HG03575 (cell line): ENCODE results near the gene ZSCAN25.
"Not testable (repeated sequence)": the region's sequence is repeated elsewhere in the genome, so short reads cannot be mapped to it uniquely, and the experiment has no call there.

Source experiments
- ATAC-seq: cut with Tn5 transposase; IDR thresholded peaks from one replicate; pipeline ENCODE4 v1.9.1; 2021; ENCODE audit not compliant: unreplicated experiment, insufficient number of reproducible peaks, low FRiP score; ENCODE audit errors: extremely low read depth

The ZSCAN25 gene

DNA sequence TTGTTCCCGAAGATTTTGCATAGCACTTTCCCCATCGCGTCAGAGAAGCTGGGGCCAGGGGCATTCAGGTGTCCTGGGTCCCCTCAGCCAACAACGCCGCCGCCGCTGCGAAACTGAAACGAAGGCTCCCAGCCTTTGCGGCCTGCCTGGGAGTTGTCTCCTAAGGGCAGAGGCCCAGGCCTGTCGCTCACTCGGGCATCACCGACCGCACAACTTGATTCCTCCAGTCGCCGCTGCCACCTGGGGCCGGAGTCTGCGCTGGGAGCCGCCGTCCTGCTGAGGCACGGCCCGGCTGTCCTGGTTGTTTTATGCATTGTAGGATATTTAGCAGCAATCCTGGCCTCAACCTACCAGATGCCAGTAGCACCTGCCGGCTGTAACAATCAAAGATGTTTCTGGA lies 22.0 kb downstream of the ZSCAN25 start:
- ATAC-seq = no peak

- ATAC-seq = no peak
Measured at GRCh38 chr7:99639267-99639666, 22.5 kb downstream of the ZSCAN25 start.

GRCh38 chr7:99642027-99642426 lies 25.3 kb downstream of the ZSCAN25 start:
- no peak for ATAC-seq

DNA sequence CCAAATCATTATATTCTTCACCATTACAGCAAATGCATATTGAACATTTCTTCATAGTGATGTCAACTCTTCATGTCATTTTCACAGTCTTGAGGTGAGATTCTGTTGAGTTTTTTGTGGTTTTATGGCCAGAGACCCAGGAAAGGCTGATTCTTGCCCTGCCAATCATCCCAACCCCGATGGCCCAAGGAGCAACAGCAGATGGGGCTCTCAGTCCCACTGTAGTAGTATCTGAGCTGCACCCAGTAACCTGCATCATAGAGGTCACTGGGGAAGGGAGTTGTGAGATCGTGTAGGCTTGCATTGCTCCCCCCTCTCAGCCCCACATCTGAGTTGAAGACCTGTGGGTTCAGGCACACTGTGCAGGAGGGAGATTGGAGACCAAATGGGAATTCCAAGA lies 26.7 kb downstream of the ZSCAN25 start:
- ATAC-seq = no peak

DNA sequence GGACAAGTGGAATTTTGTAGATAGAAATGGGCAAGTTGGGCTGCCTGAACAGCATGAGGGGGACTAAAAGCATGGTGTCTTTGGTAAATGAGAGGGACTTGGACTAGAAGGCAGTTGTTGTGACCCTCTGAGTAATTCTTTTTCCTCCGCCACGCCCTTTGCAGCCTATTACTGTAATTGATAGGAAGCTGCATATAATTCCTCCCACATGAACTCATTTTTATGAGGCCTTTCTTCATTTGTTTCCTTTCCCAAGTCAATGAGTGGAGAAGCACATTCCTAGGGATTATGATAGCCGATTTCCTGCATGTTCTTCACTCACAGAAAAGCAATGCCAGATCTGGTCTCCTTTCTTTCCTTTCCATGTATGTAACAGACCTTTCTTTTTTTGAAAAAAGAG lies 27.7 kb downstream of the ZSCAN25 start:
- ATAC-seq = no peak

DNA sequence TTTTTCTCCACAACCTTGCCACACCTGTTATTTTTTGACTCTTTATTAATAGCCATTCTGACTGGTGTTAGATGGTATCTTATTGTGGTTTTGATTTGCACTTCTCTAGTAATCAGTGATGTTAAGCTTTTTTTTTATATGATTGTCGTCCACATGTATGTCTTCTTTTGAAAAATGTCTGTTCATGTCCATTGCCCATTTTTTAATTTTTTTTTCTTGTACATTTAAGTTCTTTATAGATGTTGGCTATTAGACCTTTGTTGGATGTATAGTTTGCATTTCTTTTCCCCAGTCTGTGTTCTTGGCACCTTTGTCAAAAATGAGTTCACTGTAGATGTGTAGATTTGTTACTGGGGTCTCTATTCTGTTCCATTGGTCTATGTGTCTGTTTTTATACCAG lies 28.8 kb downstream of the ZSCAN25 start:
- no peak for ATAC-seq

DNA sequence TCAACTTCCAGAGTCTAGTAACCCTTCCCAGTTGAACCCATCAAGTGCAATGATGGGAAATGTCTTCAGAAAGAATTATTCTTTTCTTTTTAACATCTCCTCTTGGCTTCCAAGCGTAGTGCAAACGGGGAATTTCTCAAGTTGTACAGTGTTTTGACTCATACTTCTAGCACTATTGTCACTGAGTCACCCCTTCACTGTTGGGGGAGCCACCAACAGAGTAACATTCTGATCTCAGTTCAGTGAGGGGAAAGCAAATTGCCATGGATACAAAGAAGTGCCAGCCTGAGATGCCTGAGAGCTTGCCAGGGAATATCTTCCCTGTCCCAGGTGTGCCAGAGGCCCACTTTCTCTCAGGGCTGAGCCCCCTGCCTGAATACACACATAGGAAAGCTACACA lies 32.1 kb downstream of the ZSCAN25 start:
- no peak for ATAC-seq

DNA sequence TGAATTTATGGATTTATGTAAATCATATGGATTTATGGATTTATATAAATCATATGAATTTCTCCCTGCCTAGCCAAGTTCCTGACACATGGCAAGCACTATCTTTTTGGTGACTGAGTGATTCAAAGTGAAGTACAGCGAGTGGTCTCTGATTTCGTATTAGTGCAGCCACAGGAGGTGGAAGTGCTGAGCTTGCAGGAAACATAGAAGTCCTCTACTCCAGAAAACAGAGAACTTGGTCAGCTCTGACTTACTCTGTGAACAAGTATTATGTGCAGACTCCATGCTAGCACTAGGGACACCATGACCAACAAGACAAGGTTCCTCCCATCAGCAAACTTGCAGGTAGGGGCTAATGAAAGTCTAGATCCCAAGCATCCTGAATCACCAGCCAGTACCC lies 34.5 kb downstream of the ZSCAN25 start:
- no peak for ATAC-seq

GRCh38 chr7:99652671-99653070 lies 35.9 kb downstream of the ZSCAN25 start:
- ATAC-seq = no peak

DNA sequence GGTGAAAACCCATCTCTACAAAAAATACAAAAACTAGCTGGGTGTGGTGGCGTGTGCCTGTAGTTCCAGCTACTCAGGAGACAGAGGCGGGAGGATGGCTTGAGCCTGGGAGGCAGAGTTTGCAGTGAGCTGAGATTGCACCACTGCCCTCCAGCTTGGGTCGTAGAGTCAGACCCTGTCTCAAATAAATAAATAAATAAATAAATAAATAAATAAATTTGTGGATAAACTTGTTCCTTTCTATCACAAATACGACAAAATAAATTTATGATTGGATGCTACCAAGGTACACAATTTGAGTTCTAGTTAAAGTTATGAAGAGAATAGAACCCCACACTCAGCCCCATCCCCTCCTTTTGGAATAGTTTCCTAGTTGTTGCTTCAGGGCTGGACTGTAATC lies 36.5 kb downstream of the ZSCAN25 start:
- ATAC-seq = not testable (repeated sequence)

- ATAC-seq = no peak
Measured at GRCh38 chr7:99653754-99654153, 37.0 kb downstream of the ZSCAN25 start.

DNA sequence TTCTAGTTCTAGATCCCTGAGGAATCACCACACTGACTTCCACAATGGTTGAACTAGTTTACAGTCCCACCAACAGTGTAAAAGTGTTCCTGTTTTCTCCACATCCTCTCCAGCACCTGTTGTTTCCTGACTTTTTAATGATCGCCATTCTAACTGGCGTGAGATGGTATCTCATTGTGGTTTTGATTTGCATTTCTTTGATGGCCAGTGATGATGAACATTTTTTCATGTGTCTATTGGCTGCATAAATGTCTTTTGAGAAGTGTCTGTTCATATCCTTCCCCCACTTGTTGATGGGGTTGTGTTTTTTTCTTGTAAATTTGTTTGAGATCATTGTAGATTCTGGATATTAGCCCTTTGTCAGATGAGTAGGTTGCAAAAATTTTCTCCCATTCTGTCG lies 37.9 kb downstream of the ZSCAN25 start:
- ATAC-seq = not testable (repeated sequence)

GRCh38 chr7:99657879-99658278 lies 41.1 kb downstream of the ZSCAN25 start:
- not testable (repeated sequence) for ATAC-seq

DNA sequence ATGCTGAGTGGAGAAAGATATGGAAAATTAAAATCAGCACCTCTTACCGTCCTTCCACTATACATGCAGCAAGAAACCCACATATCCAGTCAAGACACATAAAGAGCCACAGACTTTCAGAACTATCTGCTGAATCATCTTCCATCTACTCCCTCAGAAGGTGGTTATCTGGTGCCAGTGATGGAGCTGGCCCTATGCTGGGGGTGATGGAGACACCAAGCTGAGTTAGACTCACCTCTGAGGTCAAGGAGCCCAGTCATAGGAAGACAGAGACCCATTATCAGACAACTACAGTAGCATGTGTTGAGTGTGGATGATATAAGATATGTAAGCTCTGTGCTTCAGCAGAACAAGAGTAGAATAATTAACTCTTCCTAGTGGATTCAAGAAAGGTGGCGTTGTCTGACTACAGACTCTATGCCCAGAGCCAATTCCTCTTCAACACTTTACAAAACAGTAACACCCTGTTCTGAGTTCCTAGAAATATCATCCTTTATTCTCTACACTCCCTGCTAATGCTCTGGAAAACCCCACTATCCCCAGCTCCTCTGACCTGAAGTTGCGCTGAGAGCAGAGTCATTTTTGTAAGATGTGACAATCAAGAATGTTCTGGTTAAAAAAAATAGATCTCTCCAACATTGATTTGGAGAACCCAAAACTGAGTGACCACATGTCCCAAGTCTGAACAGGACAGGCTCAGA lies 48.7 kb downstream of the ZSCAN25 start:
- no peak for ATAC-seq

GRCh38 chr7:99666013-99666395 lies 49.3 kb downstream of the ZSCAN25 start:
- ATAC-seq = no peak

DNA sequence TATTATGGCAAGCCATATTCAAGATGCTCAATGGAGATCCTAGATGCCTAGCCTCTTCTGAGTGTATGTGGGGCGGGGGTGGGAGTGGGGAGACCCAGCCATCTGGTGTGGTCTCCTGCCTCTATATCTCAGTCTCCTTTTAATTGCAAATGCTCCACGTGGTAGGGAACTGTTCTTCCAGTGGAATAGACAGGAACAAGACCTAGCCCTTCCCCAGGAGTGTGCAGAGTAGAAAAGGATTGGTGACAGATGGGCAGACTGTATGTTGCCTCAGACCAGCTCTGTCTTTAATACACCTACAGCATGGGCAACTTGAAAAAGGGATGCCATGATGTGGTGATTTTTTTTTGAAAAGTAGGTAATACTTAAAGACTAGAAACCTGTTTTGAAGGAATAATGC lies 50.4 kb downstream of the ZSCAN25 start:
- no peak for ATAC-seq

DNA sequence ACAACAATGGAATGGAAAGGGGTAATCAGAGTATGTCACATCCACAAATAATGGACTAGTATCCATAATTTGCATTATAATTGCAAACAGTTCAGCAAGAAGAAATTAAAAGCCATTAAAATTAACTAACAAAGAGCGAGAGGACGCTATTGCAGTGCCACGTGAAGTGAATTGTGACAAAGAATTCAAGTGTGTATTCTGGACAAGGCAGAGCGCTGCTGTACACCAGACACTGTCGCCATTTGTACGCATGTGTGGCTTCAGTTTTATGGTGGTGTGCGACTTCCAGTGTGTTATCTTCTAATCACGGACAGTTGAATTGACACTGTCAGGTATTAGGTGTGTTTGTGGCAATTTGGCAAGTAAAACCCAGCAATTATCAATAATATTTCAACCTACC lies 51.8 kb downstream of the ZSCAN25 start:
- ATAC-seq = no peak

GRCh38 chr7:99669782-99670181 lies 53.0 kb downstream of the ZSCAN25 start:
- ATAC-seq = no peak

GRCh38 chr7:99672573-99672972 lies 55.8 kb downstream of the ZSCAN25 start:
- no peak for ATAC-seq

- no peak for ATAC-seq
Measured at GRCh38 chr7:99674995-99675742, 58.4 kb downstream of the ZSCAN25 start.
